HG03280 (cell line): ENCODE data around the gene TMEM132D.

Experiments
- ATAC-seq: cut with Tn5 transposase; IDR thresholded peaks from one replicate; pipeline ENCODE4 v1.9.1; 2021; ENCODE audit warnings: mild to moderate bottlenecking, moderate library complexity; ENCODE audit not compliant: unreplicated experiment

Gene TMEM132D

GRCh38 chr12:129483111-129483893, 420.5 kb downstream of the TMEM132D start:
- ATAC-seq, result no peak

DNA sequence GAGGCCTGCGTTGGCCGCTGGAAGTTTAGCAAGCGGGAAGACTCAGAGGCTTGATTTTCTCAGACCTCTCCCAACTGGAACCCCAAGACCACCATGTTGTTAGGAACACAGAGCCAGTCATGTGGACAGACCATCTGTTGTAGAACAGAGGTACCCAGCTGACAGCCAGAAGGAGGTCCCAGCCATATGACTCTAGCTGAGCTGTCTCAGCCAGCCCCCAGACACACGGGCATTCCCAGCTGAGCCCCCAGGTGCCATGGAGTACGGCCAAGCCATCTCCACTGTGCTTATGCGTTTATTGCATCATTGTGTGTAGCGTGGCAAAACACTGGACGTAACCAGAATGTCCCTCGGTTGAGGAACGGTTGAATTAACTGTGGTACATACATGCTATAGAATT, 421.9 kb downstream of the TMEM132D start:
- no peak for ATAC-seq

GRCh38 chr12:129470196-129470595, 433.6 kb downstream of the TMEM132D start:
- no peak for ATAC-seq

GRCh38 chr12:129467726-129468125, 436.1 kb downstream of the TMEM132D start:
- no peak for ATAC-seq

- no peak for ATAC-seq
These were observed 436.5 kb downstream of the TMEM132D start for GRCh38 chr12:129467289-129467688.

- no peak for ATAC-seq
These were observed 437.3 kb downstream of the TMEM132D start for GRCh38 chr12:129466499-129466898.

DNA sequence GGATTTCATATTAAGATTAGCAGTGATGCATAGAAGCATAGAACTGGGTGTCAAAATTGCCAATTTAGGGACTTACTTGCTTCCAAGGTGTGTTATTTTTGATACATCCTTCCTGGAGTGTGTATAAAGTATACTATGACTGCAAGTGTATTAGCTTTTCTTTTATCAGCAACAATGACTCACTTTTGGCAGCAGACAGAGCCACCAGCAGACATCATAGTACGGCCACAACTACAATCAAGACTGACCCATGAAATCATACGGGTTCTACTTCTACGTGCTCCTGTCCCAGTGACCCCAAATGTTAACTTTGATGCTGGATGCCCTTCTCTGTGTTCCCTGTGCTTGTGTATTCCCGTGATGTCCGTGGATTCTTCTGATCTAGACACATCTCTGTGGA, 443.9 kb downstream of the TMEM132D start:
- no peak for ATAC-seq

- ATAC-seq, result no peak
These were observed 457.1 kb downstream of the TMEM132D start for GRCh38 chr12:129446696-129447095.

GRCh38 chr12:129440278-129440677, 463.5 kb downstream of the TMEM132D start:
- no peak for ATAC-seq

DNA sequence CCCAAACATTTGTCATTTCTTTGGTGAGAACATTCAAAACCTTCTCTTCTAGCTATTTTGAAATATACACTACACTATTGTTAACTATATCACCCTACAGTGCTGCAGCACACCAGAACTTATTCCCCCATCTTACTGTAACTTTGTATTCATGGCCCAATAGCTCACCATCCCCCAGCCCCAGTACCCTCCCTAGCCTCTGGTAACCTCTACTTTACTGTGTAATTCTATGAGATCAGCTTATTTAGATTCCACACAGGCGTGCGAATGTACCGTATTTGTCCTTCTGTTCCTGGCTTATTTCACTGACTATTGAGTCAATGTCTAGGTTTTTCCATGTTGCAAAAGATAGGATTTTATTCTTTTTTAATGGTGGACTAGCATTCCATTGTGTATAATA, 469.0 kb downstream of the TMEM132D start:
- ATAC-seq, result no peak

DNA sequence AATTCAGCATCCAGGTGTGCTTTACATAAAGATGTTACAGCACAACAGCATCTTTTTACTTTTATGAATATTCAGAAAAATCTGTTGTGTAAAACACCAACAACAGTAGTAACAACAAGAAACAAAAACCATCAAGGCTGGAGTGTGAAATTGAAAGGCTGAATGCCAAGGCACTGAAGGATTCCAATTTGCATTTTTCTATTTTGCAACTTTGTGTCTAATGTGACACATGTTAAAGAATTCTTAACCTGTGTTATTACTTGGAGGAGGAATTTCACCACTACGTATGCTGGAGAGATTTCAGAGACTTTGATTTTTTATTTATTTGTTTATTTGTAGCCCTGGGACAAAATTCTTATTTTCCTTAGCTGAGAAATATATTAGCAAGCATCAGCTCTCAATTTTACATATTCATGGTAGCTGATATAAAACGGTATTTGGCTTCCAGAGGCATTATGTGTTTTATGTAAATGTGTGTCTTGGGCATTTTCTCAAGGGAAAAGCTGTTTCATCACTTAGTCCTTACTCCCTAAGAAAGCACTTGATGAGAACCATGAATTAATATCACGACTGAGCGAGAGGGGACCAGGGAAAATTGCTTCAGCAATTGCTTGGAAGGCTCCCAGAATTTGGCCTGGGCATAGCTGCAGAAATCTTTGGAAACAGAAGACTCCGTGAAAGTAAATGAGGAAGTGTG, 475.4 kb downstream of the TMEM132D start:
- no peak for ATAC-seq

GRCh38 chr12:129423041-129423580, 480.7 kb downstream of the TMEM132D start:
- ATAC-seq, result no peak

DNA sequence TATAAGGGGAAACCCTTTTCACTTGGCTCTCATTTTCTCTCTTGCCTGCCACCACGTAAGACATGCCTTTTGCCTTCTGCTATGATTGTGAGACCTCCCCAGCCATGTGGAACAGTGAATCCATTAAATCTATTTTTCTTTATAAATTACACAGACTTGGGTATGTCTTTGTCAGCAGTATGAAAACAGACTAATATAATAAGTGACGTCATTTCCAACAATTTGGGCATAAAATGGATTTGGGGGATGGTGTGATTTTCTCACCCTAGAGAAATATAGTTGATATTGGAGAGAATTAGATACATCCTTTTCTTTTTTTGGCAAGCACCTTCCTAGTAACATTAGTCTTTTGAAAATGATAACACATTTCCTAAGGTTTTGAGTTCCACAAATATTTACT, 490.5 kb downstream of the TMEM132D start:
- ATAC-seq, result no peak

DNA sequence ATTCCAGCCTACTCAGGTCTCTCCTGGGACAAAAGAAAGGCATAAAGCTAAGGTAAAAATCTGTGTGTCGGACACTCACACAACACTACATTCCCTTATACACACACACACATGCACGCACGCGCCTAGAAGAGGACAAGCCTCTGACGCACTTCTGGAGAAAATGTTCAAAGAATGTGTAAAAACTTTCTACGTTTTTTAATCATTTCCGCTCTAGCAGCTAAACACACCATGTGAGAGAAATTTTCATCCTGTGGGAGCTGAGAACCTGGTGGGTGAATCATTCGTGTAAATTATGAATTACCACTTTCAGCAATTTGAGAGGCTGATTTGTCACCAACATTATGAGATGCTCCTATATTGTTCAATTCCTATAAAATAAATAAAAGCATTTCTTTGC, 494.5 kb downstream of the TMEM132D start:
- ATAC-seq, result no peak

DNA sequence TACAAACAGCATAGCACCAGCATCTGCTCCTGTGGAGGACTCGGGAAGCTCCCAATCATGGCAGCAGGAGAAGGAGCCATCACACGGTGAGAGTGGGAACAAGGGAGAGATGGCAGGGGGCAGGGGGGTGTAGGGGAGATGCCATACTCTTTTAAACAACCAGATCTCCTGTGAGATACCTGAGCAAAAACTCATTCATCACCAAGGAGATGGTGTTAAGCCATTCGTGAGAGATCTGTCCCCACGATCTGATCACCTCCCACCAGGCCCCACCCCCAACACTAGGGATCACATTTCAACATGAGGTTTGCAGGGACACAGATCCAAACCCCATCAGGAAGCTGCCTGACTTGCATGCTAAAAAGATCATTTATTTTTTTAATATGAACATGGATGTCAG, 499.3 kb downstream of the TMEM132D start:
- no peak for ATAC-seq

GRCh38 chr12:129401572-129401971, 502.3 kb downstream of the TMEM132D start:
- no peak for ATAC-seq

DNA sequence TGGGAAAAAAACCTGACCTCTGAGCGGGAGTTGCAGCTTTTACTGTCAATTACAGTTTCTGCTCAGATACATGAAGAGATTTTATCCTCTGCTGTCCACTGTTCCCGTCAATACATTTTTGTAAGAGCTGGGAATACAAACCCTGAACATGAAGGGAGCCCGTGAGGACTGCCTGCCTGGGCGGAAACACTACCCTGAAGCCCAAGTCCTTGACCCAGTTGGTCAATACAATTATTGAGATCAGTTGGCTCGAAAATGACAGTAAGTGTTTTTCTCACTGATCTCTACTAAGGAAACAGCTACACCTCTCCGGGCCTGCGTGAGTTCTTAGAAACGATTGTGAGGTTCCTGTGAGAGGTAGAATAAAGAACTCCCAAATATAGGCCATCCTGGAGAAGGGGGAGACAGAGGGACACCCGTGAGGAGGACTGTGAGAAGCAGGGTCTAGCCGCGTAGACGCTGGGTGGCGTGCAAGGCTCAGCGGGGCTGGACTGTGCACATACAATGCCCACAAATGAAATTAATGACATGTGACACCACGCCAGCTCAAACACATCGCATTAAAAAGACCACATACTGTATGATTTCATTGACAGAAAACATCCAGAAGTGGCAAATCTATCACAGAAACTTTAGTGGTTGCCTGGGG, 509.5 kb downstream of the TMEM132D start:
- ATAC-seq, result no peak

GRCh38 chr12:129393357-129393937, 510.4 kb downstream of the TMEM132D start:
- no peak for ATAC-seq

DNA sequence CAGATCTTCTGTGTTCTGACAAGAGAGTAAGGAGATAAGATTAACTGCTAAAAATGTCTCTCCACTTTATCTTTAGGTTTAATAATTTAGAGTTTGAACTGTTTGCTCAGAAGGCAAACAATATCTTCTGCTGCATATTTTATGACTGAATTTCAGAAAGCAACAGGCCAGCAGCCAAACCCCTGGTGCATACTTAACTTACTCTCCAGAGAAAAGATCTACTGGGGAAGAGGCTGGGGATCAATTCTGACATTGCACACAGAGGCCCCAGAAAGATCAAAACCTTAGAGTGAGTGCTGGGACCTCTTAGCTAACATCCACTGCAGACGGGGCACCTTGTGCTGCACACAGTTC, 518.2 kb downstream of the TMEM132D start:
- no peak for ATAC-seq

- ATAC-seq, result no peak
These were observed 519.9 kb downstream of the TMEM132D start for GRCh38 chr12:129383956-129384355.

- no peak for ATAC-seq
These were observed 522.1 kb downstream of the TMEM132D start for GRCh38 chr12:129381715-129382114.
